Prostate gland (tissue), 2 donors: ENCODE results near the gene SOWAHD. TPM values are rescaled to one million over a fixed set of nuclear protein-coding genes. Genes with fewer than 3 reads are reported as not detected.

Experiments used
- DNase-seq: peaks from one replicate; pipeline ENCODE4 v3.0.0-alpha.2; 2019; ENCODE audit warnings: low spot score
- H3K27ac ChIP-seq, 2 donors: fragments of 200-600 bp; sonication (generic); 2 replicates each; pipeline ENCODE4 v1.5.1; 2017 to 2019
- H3K27me3 ChIP-seq: fragments of 200-600 bp; sonication (generic); replicated peaks from 2 replicates; pipeline ENCODE4 v1.5.1; 2019; ENCODE audit not compliant: insufficient read depth
- H3K36me3 ChIP-seq, 2 donors: fragments of 200-600 bp; sonication (generic); 1 replicate in 1 of 2; 2 replicates in 1 of 2; pipeline versions ENCODE4 v1.5.1 to v1.8.1; 2017 to 2019
- H3K4me1 ChIP-seq: fragments of 200-600 bp; sonication (generic); replicated peaks from 2 replicates; pipeline ENCODE4 v1.5.1; 2019
- H3K4me3 ChIP-seq, 2 donors: fragments of 200-600 bp; sonication (generic); 2 replicates each; pipeline ENCODE4 v1.5.1; 2017 to 2019
- H3K9me3 ChIP-seq: fragments of 200-600 bp; sonication (generic); 2 replicates; pipeline ENCODE4 v1.5.1; 2017
- POLR2A ChIP-seq: fragments of 450-650 bp; IDR thresholded peaks from one replicate; pipeline ENCODE4 v1.6.1; 2016; ENCODE audit warnings: antibody characterized with exemption, mild to moderate bottlenecking
- POLR2AphosphoS5 ChIP-seq: sonication (generic); formaldehyde crosslinking; IDR thresholded peaks from one replicate; pipeline ENCODE4 v1.6.1; 2017; ENCODE audit warnings: antibody characterized with exemption
- WGBS: methylation state at CpG from one replicate; pipeline ENCODE4 v1.1.5; 2018; 5-methylcytosine and 5-hydroxymethylcytosine counted together
- intact Hi-C: fragments of 100-400 bp; cut with DNase I; formaldehyde crosslinking; loops from one replicate; pipeline ENCODE4 v1.14.2; 2022
- total RNA-seq, 2 donors: library from RNA; depleted of rRNA; stranded (reverse); fragments of >200 nt; gene quantifications; one replicate each; pipeline ENCODE4 v1.1.0, GENCODE V29; 2016
- TF ChIP-seq, protein P1 (sequence below), 4 experiments: fragments of 200-600 bp in 2 of 4; fragments of 450-650 bp in 2 of 4; sonication (generic) in 2 of 4; IDR thresholded peaks; 1 replicate in 3 of 4; 2 replicates in 1 of 4; pipeline ENCODE4 v1.5.1; 2016 to 2019; ENCODE audit warnings: antibody characterized with exemption in 4 of 4, mild to moderate bottlenecking in 2 of 4, moderate library complexity in 2 of 4

Gene SOWAHD
- 10 to 100 TPM in 1 of 2 donors, not detected in 1; 13.9 TPM for total RNA-seq

DNA sequence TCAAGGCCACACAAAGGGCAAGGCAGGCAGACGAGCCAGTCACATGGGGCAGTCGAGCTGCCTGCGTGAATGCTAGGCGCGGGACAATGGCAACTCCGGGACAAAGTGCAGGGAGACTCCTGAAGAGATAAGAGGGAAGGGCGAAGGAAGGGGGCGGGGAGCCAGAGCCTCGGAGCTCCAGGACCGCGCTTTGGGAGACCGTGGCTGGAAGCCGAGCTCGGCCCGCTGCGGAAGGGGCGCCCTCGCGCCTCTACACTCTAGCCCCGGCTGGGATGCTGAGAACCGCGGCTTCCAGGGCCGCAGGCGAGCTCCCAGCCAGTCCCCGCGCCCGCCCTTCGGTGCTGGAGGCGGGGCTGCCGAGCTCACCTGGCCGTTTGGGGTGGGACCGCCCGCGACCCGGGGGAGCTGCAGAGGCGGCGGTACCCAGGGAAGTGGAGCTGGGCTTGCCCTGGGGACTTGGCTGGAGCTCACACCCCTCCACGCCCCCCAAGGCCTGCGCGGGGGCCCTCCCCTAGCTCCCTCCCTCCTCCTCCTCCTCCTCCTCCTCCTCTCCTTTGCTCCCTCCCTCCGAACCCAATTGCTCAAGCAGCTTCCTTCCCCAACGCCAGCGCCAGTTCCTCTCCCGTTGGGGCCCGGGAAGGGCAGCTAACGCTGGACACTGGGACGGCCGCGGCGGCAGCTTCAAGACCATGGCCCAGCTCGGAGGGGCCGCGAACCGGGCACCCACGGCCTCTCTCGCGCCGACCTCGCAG, at the start of gene SOWAHD:
Gene SOWAHD, plus strand, starts transcription at position 610 of the 752 bp plus-strand sequence. Its CDS starts 80 bp downstream, at position 690.
- no peaks in the 10 kb centered on the region for H3K9me3 ChIP-seq
- DNase-seq: no peak
- no peaks in the 10 kb centered on the region for H3K27me3 ChIP-seq
- H3K4me3 ChIP-seq: peak within 1 kb of the TSS; percentile 35 to 37
- TF ChIP-seq POLR2AphosphoS5 (no peak), POLR2A (no peak)
- TF ChIP-seq, protein P1, sequence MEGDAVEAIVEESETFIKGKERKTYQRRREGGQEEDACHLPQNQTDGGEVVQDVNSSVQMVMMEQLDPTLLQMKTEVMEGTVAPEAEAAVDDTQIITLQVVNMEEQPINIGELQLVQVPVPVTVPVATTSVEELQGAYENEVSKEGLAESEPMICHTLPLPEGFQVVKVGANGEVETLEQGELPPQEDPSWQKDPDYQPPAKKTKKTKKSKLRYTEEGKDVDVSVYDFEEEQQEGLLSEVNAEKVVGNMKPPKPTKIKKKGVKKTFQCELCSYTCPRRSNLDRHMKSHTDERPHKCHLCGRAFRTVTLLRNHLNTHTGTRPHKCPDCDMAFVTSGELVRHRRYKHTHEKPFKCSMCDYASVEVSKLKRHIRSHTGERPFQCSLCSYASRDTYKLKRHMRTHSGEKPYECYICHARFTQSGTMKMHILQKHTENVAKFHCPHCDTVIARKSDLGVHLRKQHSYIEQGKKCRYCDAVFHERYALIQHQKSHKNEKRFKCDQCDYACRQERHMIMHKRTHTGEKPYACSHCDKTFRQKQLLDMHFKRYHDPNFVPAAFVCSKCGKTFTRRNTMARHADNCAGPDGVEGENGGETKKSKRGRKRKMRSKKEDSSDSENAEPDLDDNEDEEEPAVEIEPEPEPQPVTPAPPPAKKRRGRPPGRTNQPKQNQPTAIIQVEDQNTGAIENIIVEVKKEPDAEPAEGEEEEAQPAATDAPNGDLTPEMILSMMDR (IDR thresholded peaks at IDR 0.05): no peak
- H3K27ac ChIP-seq: no peak within 1 kb of the TSS
- intact Hi-C loops: no loop called here
- 1% methylated on average over 27 of the region's 59 CpGs for WGBS
- H3K4me1 ChIP-seq: no peaks in the 10 kb centered on the region
- H3K36me3 ChIP-seq: no peaks in the 10 kb centered on the region

GRCh38 chrX:119708936-119709335, 49.5 kb upstream of the SOWAHD start:
- TF ChIP-seq POLR2A (no peak), POLR2AphosphoS5 (no peak)
- TF ChIP-seq, protein P1 (IDR thresholded peaks at IDR 0.05): no peak

GRCh38 chrX:119709630-119710029, 48.8 kb upstream of the SOWAHD start:
- no peak for DNase-seq
- no peaks in the 10 kb centered on the region for H3K36me3 ChIP-seq
- WGBS: 93% methylated on average over 2 of the region's 3 CpGs
- no peak for TF ChIP-seq POLR2AphosphoS5
- TF ChIP-seq, protein P1 (IDR thresholded peaks at IDR 0.05): no peak
- no peak for TF ChIP-seq POLR2A
- no peak overlapping the region for H3K4me3 ChIP-seq
- intact Hi-C loops: no loop called here
- H3K4me1 ChIP-seq: no peaks in the 10 kb centered on the region
- no peaks in the 10 kb centered on the region for H3K27me3 ChIP-seq
- H3K9me3 ChIP-seq: no peaks in the 10 kb centered on the region
- H3K27ac ChIP-seq: no peak overlapping the region

More at GRCh38 chrX:119708936-119709335, 49.5 kb upstream of the SOWAHD start:
- H3K4me1 ChIP-seq: no peaks in the 10 kb centered on the region
- H3K27ac ChIP-seq: no peak overlapping the region
- no peaks in the 10 kb centered on the region for H3K27me3 ChIP-seq
- DNase-seq: no peak
- no peak overlapping the region for H3K4me3 ChIP-seq
- H3K9me3 ChIP-seq: no peaks in the 10 kb centered on the region
- H3K36me3 ChIP-seq: no peaks in the 10 kb centered on the region
- intact Hi-C loops: no loop called here
- WGBS: 98% methylated on average over 2 of the region's 2 CpGs

GRCh38 chrX:119721487-119721886, 36.9 kb upstream of the SOWAHD start:
- 48% methylated on average over 6 of the region's 6 CpGs for WGBS
- Histone ChIP-seq H3K9me3 (no peaks in the 10 kb centered on the region), H3K4me1 (no peaks in the 10 kb centered on the region), H3K4me3 (no peak overlapping the region), H3K27ac (no peak overlapping the region), H3K36me3 (no peaks in the 10 kb centered on the region), H3K27me3 (no peaks in the 10 kb centered on the region)
- intact Hi-C loops: no loop called here
- no peak for DNase-seq
- TF ChIP-seq POLR2A (no peak), POLR2AphosphoS5 (no peak)
- TF ChIP-seq, protein P1 (IDR thresholded peaks at IDR 0.05): no peak

GRCh38 chrX:119721926-119722325, 36.5 kb upstream of the SOWAHD start:
- no peak overlapping the region for H3K27ac ChIP-seq
- H3K36me3 ChIP-seq: no peaks in the 10 kb centered on the region
- no peaks in the 10 kb centered on the region for H3K9me3 ChIP-seq
- 92% methylated on average over 2 of the region's 2 CpGs for WGBS
- TF ChIP-seq POLR2A: no peak
- TF ChIP-seq, protein P1 (IDR thresholded peaks at IDR 0.05): no peak
- TF ChIP-seq POLR2AphosphoS5: no peak
- intact Hi-C loops: no loop called here
- H3K27me3 ChIP-seq: no peaks in the 10 kb centered on the region
- H3K4me1 ChIP-seq: no peaks in the 10 kb centered on the region
- no peak for DNase-seq
- no peak overlapping the region for H3K4me3 ChIP-seq
